HepG2 (cell line): Measurements from ENCODE around the gene RNU2-63P. TPM values are rescaled to one million over a fixed set of nuclear protein-coding genes. Genes with fewer than 3 reads are reported as not detected.
A peak's percentile ranks its signal among the peaks of the same experiment; 100 is the strongest.

ENCODE experiments used
- ARNT2 ChIP-seq: sonication (generic); formaldehyde crosslinking; IDR thresholded peaks from 2 replicates; pipeline ENCODE4 v1.8.0; 2022; ENCODE audit warnings: mild to moderate bottlenecking, low read depth, missing genetic modification reagents, moderate library complexity
- BCLAF1 ChIP-seq: fragments of 450-650 bp; IDR thresholded peaks from 2 replicates; pipeline ENCODE4 v1.6.1; 2017; ENCODE audit warnings: mild to moderate bottlenecking
- BHLHE40 ChIP-seq: IDR thresholded peaks from 2 replicates; pipeline ENCODE4 v1.6.1; 2011; ENCODE audit warnings: low read length, improper control_type of control experiment
- CBFB ChIP-seq: sonication (generic); formaldehyde crosslinking; IDR thresholded peaks from 2 replicates; pipeline ENCODE4 v1.4.0; 2020; ENCODE audit warnings: missing genetic modification reagents
- CEBPG ChIP-seq: IDR thresholded peaks from 2 replicates; pipeline ENCODE4 v1.6.1; 2016
- CEBPZ ChIP-seq: IDR thresholded peaks from 2 replicates; pipeline ENCODE4 v1.6.1; 2012; ENCODE audit warnings: low read length, improper control_type of control experiment
- FOXP1 ChIP-seq, 2 experiments: fragments of 450-650 bp in 1 of 2; IDR thresholded peaks; 2 replicates each; pipeline ENCODE4 v1.6.1; 2017 to 2018; ENCODE audit warnings: antibody characterized with exemption in 1 of 2
- GTF3A ChIP-seq: sonication (generic); formaldehyde crosslinking; conservative IDR thresholded peaks from 2 replicates; pipeline ENCODE4 v1.4.0; 2020; ENCODE audit warnings: mild to moderate bottlenecking, missing genetic modification reagents
- NAIF1 ChIP-seq: sonication (generic); formaldehyde crosslinking; IDR thresholded peaks from 2 replicates; pipeline ENCODE4 v1.5.0; 2020; ENCODE audit warnings: mild to moderate bottlenecking, missing genetic modification reagents, borderline replicate concordance
- RXRA ChIP-seq: sonication (generic); formaldehyde crosslinking; IDR thresholded peaks from 2 replicates; pipeline ENCODE4 v1.5.1; 2020; ENCODE audit warnings: missing genetic modification reagents
- SETDB1 ChIP-seq: sonication (generic); formaldehyde crosslinking; IDR thresholded peaks from 2 replicates; pipeline ENCODE4 v1.5.1; 2020; ENCODE audit warnings: missing genetic modification reagents, mild to moderate bottlenecking, borderline replicate concordance
- TAF1 ChIP-seq: sonication (generic); formaldehyde crosslinking; IDR thresholded peaks from 2 replicates; pipeline ENCODE4 v1.4.0; 2020; ENCODE audit warnings: missing genetic modification reagents
- ZBTB1 ChIP-seq: sonication (generic); formaldehyde crosslinking; IDR thresholded peaks from 2 replicates; pipeline ENCODE4 v1.4.0; 2020; ENCODE audit warnings: missing genetic modification reagents, borderline replicate concordance
- ZBTB21 ChIP-seq: sonication (generic); formaldehyde crosslinking; IDR thresholded peaks from 2 replicates; pipeline ENCODE4 v1.4.0; 2020; ENCODE audit warnings: missing genetic modification reagents
- ZBTB42 ChIP-seq: sonication (generic); formaldehyde crosslinking; IDR thresholded peaks from 2 replicates; pipeline ENCODE4 v1.5.0; 2020; ENCODE audit warnings: mild to moderate bottlenecking, missing genetic modification reagents
- ZBTB49 ChIP-seq: sonication (generic); formaldehyde crosslinking; IDR thresholded peaks from 2 replicates; pipeline ENCODE4 v1.4.0; 2020; ENCODE audit warnings: missing genetic modification reagents, borderline replicate concordance
- ZNF33A ChIP-seq: sonication (generic); formaldehyde crosslinking; IDR thresholded peaks from 2 replicates; pipeline ENCODE4 v1.5.1; 2020; ENCODE audit warnings: missing genetic modification reagents, mild to moderate bottlenecking, moderate library complexity, borderline replicate concordance
- ZNF446 ChIP-seq: sonication (generic); formaldehyde crosslinking; IDR thresholded peaks from 2 replicates; pipeline ENCODE4 v1.5.0; 2020; ENCODE audit warnings: mild to moderate bottlenecking, missing genetic modification reagents
- ZNF678 ChIP-seq: sonication (generic); formaldehyde crosslinking; IDR thresholded peaks from 2 replicates; pipeline ENCODE4 v1.4.0; 2020; ENCODE audit warnings: mild to moderate bottlenecking, missing genetic modification reagents
- ZNF766 ChIP-seq: sonication (generic); formaldehyde crosslinking; IDR thresholded peaks from 2 replicates; pipeline ENCODE4 v1.5.0; 2020; ENCODE audit warnings: missing genetic modification reagents, borderline replicate concordance
- polyA plus RNA-seq, 8 experiments: library from polyadenylated mRNA; depleted of rRNA in 3 of 8; stranded (reverse) in 7 of 8; unstranded in 1 of 8; fragments of >200 nt; fragmentation: Illumina TruSeq in 4 of 8; extraction: Trizol in 4 of 8; gene quantifications; 2 replicates each; pipeline versions ENCODE4 v1.2.1 to v1.2.3, GENCODE V29; 2011 to 2016; ENCODE audit warnings: low read depth in 4 of 8, missing spikeins in 1 of 8, mixed read lengths in 1 of 8; ENCODE audit not compliant: insufficient read depth in 1 of 8
- total RNA-seq, 5 experiments: library from RNA; depleted of rRNA; stranded (reverse); fragments of >200 nt; fragmentation: Illumina TruSeq; extraction: Trizol; gene quantifications; 2 replicates each; pipeline ENCODE4 v1.2.3, GENCODE V29; 2016; ENCODE audit warnings: low read depth in 1 of 5
- TF ChIP-seq, protein P1 (sequence below): sonication (generic); formaldehyde crosslinking; IDR thresholded peaks from 2 replicates; pipeline ENCODE4 v1.5.0; 2020; ENCODE audit warnings: missing genetic modification reagents, mild to moderate bottlenecking, borderline replicate concordance

Gene RNU2-63P
- total and polyA plus RNA-seq, 2 of the 13 experiments (the other 11 are each of a cell fraction or from before 2014, with no cell fraction given): 6.8 TPM; not detected in 1

- TF ChIP-seq ZNF446 (peak; percentile 88; the same call in 1 of the 2 replicates), TAF1 (CRISPR knock-in tag) (peak; percentile 98), ZNF766 (CRISPR knock-in tag) (peak; percentile 47; the same call in 1 of the 2 replicates), ZBTB1 (CRISPR knock-in tag) (no peak; the same call in 1 of the 2 replicates), BCLAF1 (no peak), NAIF1 (CRISPR knock-in tag) (peak; percentile 28; the same call in 1 of the 2 replicates), CEBPG (CRISPR knock-in tag) (no peak), BHLHE40 (no peak), CBFB (CRISPR knock-in tag) (no peak; the same call in 1 of the 2 replicates), ARNT2 (peak; percentile 82), ZBTB49 (CRISPR knock-in tag) (no peak), ZNF678 (no peak), CEBPZ (no peak), ZNF33A (CRISPR knock-in tag) (no peak), ZBTB42 (CRISPR knock-in tag) (0 out of 2 replicates have a peak, but pooled peaks have one; percentile 36), SETDB1 (no peak), RXRA (peak; percentile 83; the same call in 1 of the 2 replicates), FOXP1 (IDR thresholded peaks at IDR 0.05) (no peak), FOXP1 (CRISPR knock-in tag; IDR thresholded peaks at IDR 0.05) (no peak), ZBTB21 (CRISPR knock-in tag) (no peak), GTF3A (0 out of 2 replicates have a peak, but pooled peaks have one; percentile 6)
- TF ChIP-seq, protein P1, sequence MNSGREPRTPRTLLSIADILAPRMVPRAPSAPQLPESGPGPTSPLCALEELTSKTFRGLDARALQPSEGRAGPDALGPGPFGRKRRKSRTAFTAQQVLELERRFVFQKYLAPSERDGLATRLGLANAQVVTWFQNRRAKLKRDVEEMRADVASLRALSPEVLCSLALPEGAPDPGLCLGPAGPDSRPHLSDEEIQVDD: peak; percentile 95
Observed at GRCh38 chr2:88055371-88056128, 39.2 kb upstream of the RNU2-63P start, which contains the start of gene KRCC1 (continued).
